BJ (cell line): ENCODE data around the gene MAT2A. TPM values are rescaled to one million over a fixed set of nuclear protein-coding genes. Genes with fewer than 3 reads are reported as not detected.

Experiments used
- CTCF ChIA-PET: fragments of 350-600 bp; formaldehyde crosslinking; extraction: SDS; loops from one replicate; lab custom pipeline; 2021; ENCODE audit warnings: antibody characterized with exemption, inconsistent platforms; lab: Yijun Ruan, JAX
- POLR2A ChIA-PET: fragments of 300-600 bp; sonication (Branson Sonifier 250); formaldehyde crosslinking; extraction: SDS; loops from one replicate; lab custom pipeline; 2021; ENCODE audit warnings: antibody characterized with exemption; lab: Charles Lee
- DNase-seq: peaks from one replicate; pipeline ENCODE4 v3.0.0-alpha.2; 2011; ENCODE audit warnings: low read depth
- H3K27me3 ChIP-seq: 2 replicates; pipeline ENCODE4 v1.6.0; 2011; ENCODE audit warnings: low read length; ENCODE audit not compliant: control insufficient read depth, insufficient read depth
- H3K36me3 ChIP-seq: 2 replicates; pipeline ENCODE4 v1.5.1; 2011; ENCODE audit warnings: low read length; ENCODE audit not compliant: control insufficient read depth, insufficient read depth
- H3K4me3 ChIP-seq: 2 replicates; pipeline ENCODE4 v1.5.1; 2011; ENCODE audit warnings: low read depth, mild to moderate bottlenecking, control low read depth, low read length
- CTCF ChIP-seq: IDR thresholded peaks from 2 replicates; pipeline ENCODE4 v1.5.1; 2011; ENCODE audit warnings: low read depth, mild to moderate bottlenecking, control low read depth, inconsistent platforms, low read length, moderate library complexity; ENCODE audit not compliant: insufficient read depth
- polyA plus RNA-seq: library from polyadenylated mRNA; depleted of rRNA; stranded (reverse); fragments of >200 nt; gene quantifications from 2 replicates; pipeline ENCODE4 v1.2.3, GENCODE V29; 2011

MAT2A gene
- polyA plus RNA-seq, 1 experiment: 302 TPM

- Histone ChIP-seq H3K27me3 (no peaks in the 10 kb centered on the region), H3K36me3 (no peaks in the 10 kb centered on the region), H3K4me3 (no peak overlapping the region)
- ChIA-PET POLR2A (no interaction called here), CTCF (interaction anchor here (1.0 kb wide), 1 partner anchor 95 kb away, joined by 3 read pairs; the partner anchor contains the start of gene SH2D6)
- no peak for DNase-seq
- TF ChIP-seq CTCF: no peak
These were observed 24.6 kb upstream of the MAT2A start for GRCh38 chr2:85514323-85514722.

- POLR2A ChIA-PET: interaction anchor here (0.6 kb wide), 1 partner anchor 1808 kb away, joined by 3 read pairs; no protein-coding TSS in a partner anchor
- TF ChIP-seq CTCF: no peak
- CTCF ChIA-PET: interaction anchor here (2.1 kb wide), 1 partner anchor 18 kb away, joined by 10 read pairs; no protein-coding TSS in a partner anchor
- Histone ChIP-seq H3K27me3 (no peaks in the 10 kb centered on the region), H3K36me3 (no peaks in the 10 kb centered on the region), H3K4me3 (no peak overlapping the region)
- no peak for DNase-seq
These were observed 22.1 kb upstream of the MAT2A start for GRCh38 chr2:85516653-85517389.

DNA sequence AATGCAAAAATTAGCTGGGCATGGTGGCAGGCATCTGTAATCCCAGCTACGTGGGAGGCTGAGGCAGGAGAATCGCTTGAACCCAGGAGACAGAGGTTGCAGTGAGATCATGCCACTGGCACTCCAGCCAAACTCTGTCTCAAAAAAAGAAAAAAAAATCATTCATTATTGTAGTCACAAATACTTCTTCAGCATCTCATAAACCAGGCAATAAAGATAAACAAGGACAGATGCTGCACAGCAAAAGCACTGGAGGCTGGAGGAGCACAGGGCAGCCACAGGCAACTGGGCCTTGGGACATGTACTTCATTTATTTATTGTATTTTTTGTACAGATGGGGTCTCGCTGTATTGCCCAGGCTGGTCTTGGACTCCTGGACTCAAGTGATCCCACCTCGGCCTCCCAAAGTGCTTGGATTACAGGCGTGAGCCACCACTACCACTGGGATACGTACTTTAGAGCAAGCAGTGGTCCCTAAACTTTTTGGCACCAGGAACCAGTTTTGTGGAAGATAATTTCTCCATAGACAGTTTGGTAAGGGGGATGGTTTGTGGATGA, 16.8 kb upstream of the MAT2A start:
- H3K27me3 ChIP-seq: no peaks in the 10 kb centered on the region
- ChIA-PET CTCF (no interaction called here), POLR2A (no interaction called here)

GRCh38 chr2:85523062-85523902, 15.7 kb upstream of the MAT2A start:
- Histone ChIP-seq H3K36me3 (no peaks in the 10 kb centered on the region), H3K27me3 (peaks cover 2% of the 10 kb centered on the region; the same call in 1 of the 2 replicates), H3K4me3 (no peak overlapping the region)
- TF ChIP-seq CTCF: no peak
- DNase-seq: no peak
- CTCF ChIA-PET: interaction anchor here (0.7 to 1.7 kb wide), 3 partner anchors 14 to 131 kb away, joined by 3 to 5 read pairs (median 4); no protein-coding TSS in a partner anchor
- POLR2A ChIA-PET: no interaction called here

More for the DNA sequence above, 16.8 kb upstream of the MAT2A start:
- H3K4me3 ChIP-seq: no peak overlapping the region
- no peak for TF ChIP-seq CTCF
- DNase-seq: no peak
- H3K36me3 ChIP-seq: no peaks in the 10 kb centered on the region
